PC-9 (cell line): ENCODE results near the gene GPR153.

ENCODE experiments used
- CTCF ChIP-seq: fragments of 200-600 bp; sonication (generic); conservative IDR thresholded peaks from 2 replicates; pipeline ENCODE4 v1.6.1; 2017; ENCODE audit warnings: mixed run types, antibody characterized with exemption, mild to moderate bottlenecking, moderate library complexity
- EZH2 ChIP-seq: fragments of 200-600 bp; sonication (generic); IDR thresholded peaks from 2 replicates; pipeline ENCODE4 v1.8.0; 2017; ENCODE audit warnings: antibody characterized with exemption, low read depth

GRCh38 chr1:6259491-6260362, 1.2 kb downstream of the GPR153 start:
- TF ChIP-seq EZH2 = no peak
- TF ChIP-seq CTCF = no peak
